Activated T-helper 2 cell treated with anti-CD3 and anti-CD28 coated beads, Interferon-gamma antibody, Interleukin-2, Interleukin-4, amounts not matched to agents 10 μg/mL and 5 μg/mL and 100 μg/mL, durations not matched to agents 14 hours and 24 hours and 36 hours (primary cell): ENCODE data around the gene BCL2L15. TPM values are rescaled to one million over a fixed set of nuclear protein-coding genes. Genes with fewer than 3 reads are reported as not detected.

Experiments
- DNase-seq: peaks from one replicate; pipeline ENCODE4 v3.0.0; 2021; ENCODE audit warnings: low spot score
- H3K27ac Mint-ChIP-seq: one replicate; pipeline ENCODE4 v1.8.0; 2021; ENCODE audit warnings: mixed read lengths
- H3K27me3 Mint-ChIP-seq: one replicate; pipeline ENCODE4 v1.8.0; 2021; ENCODE audit warnings: low read depth, mixed read lengths
- H3K36me3 Mint-ChIP-seq: one replicate; pipeline ENCODE4 v1.8.0; 2021; ENCODE audit warnings: low read depth, mixed read lengths
- H3K4me1 Mint-ChIP-seq: one replicate; pipeline ENCODE4 v1.8.0; 2021; ENCODE audit warnings: low read depth, mixed read lengths
- H3K4me3 Mint-ChIP-seq: one replicate; pipeline ENCODE4 v1.8.0; 2021; ENCODE audit warnings: low read depth, mild to moderate bottlenecking, moderate library complexity, mixed read lengths
- H3K9me3 Mint-ChIP-seq: one replicate; pipeline ENCODE4 v1.8.0; 2021; ENCODE audit warnings: mixed read lengths
- intact Hi-C: fragments of 100-400 bp; cut with micrococcal nuclease; formaldehyde crosslinking; loops from one replicate; pipeline ENCODE4 v1.15.1; 2023
- total RNA-seq: library from RNA; stranded (reverse); gene quantifications from 2 replicates; pipeline ENCODE4 v1.2.3, GENCODE V29; 2022

BCL2L15 gene
- total RNA-seq, 1 donor from 2014 or later = 0.39 TPM

GRCh38 chr1:113876176-113876575, 11.2 kb downstream of the BCL2L15 start:
- Mint-ChIP-seq H3K9me3 (peaks cover 3% of the 10 kb centered on the region), H3K36me3 (peaks cover 11% of the 10 kb centered on the region), H3K4me1 (peaks cover 74% of the 10 kb centered on the region), H3K27me3 (no peaks in the 10 kb centered on the region), H3K4me3 (no peak overlapping the region), H3K27ac (no peak overlapping the region)
- intact Hi-C loops = no loop called here
- DNase-seq = no peak

DNA sequence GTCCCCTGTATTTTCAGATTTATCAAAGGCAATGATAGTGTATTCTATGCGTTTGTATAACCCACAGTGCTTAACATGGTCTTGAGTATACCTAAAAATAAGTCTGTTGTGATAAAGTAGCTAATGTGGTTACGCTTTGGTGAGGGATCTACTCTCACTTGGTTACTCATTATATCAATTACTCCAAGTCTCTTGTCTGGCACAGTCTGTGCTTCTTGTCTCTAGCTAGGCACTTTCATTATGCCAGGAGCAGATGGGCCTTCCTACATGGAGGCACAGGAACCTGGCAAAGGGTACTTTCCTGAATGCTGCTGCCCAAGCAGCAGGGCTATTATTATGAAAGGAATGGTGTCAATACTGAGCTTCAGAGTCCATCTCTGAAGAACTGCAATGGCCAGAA, 11.7 kb downstream of the BCL2L15 start:
- Mint-ChIP-seq H3K4me1 (peaks cover 69% of the 10 kb centered on the region), H3K27ac (peak overlapping the region; percentile 66), H3K27me3 (no peaks in the 10 kb centered on the region), H3K36me3 (peaks cover 11% of the 10 kb centered on the region), H3K4me3 (no peak overlapping the region), H3K9me3 (peaks cover 3% of the 10 kb centered on the region)
- intact Hi-C loops = no loop called here
- DNase-seq = no peak

GRCh38 chr1:113874012-113874879, 13.1 kb downstream of the BCL2L15 start:
- Mint-ChIP-seq H3K27ac (peak overlapping the region; percentile 93), H3K4me1 (peaks cover 62% of the 10 kb centered on the region), H3K36me3 (peaks cover 12% of the 10 kb centered on the region), H3K4me3 (peak overlapping the region; percentile 41), H3K27me3 (no peaks in the 10 kb centered on the region), H3K9me3 (peaks cover under 1% of the 10 kb centered on the region)
- peak; percentile 24 for DNase-seq
- intact Hi-C loops = no loop called here

DNA sequence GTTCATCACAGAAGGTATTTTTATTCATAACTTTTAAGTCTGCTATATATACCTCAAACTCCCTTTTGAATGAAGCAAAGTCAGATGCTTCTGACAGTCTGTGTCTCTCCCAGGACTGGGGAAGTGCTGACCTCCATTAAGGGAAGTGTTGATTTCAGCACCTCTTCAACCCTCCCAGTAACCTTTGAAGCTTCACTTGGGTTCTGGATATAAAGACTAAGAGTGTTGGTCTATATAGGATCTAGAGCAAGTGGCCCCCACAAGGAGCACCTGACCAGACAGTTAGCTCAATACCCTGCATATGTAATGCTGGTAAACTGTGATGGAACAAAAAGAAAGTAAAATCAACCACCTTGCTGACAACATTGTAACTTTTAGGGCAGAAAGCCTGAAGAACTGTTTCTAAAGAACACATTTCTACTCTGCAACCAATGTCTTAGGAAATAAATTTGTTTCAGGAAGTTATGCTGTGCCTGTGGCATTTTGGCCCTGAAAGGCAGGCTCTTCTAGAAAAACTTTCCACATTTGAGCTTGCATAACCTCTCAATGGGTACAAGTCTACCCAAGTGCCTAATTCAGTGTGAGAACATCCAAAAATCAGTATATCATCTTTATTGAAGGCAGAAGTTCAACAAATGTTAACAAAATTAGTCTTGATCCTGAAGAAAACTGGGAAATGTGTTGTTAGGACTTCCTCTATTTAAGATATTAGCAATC, 15.0 kb downstream of the BCL2L15 start:
- peak; percentile 13 for DNase-seq
- Mint-ChIP-seq H3K27ac (peak overlapping the region; percentile 97), H3K27me3 (no peaks in the 10 kb centered on the region), H3K9me3 (no peaks in the 10 kb centered on the region), H3K4me1 (peaks cover 66% of the 10 kb centered on the region), H3K4me3 (peak overlapping the region; percentile 86), H3K36me3 (peaks cover 28% of the 10 kb centered on the region)
- intact Hi-C loops = loop anchor here (1.0 kb wide), 1 partner anchor 58 kb away; no protein-coding TSS in a partner anchor

DNA sequence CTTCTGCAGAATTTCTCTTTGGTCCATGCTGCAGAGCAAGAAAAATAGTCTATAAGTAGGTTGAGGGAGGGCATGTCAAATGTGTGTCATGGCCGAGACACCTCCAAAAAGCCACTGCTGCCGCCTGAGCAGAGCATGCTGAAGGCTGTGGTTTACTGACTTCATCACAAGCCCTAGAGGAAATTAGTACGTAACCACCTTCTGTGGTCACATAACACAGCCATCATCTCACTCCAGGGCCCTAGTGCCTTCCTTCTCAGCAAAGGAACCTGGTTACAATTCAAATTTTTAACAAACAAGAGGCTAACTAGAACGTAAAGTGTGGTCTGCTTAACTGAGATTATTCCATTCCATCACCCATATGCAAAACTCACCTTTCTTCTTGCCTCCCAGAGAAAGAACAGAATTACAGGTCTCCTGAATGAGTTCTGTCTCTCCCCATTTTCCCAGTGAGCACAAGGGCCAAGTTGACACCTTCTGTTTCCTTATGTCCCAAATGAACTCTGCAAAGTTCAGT, 15.7 kb downstream of the BCL2L15 start, which contains the start of gene PTPN22:
Gene PTPN22 (minus strand): TSS at position 116 of the 517 bp plus-strand sequence.
- H3K27me3 Mint-ChIP-seq = no peaks in the 10 kb centered on the region
- intact Hi-C loops = loop anchor here (1.0 kb wide), 3 partner anchors 34 to 59 kb away; partner anchors contain the start of genes DCLRE1B and RSBN1
- DNase-seq = peak; percentile 81
- peak within 1 kb of the TSS; percentile 97 for H3K27ac Mint-ChIP-seq
- no peaks in the 10 kb centered on the region for H3K9me3 Mint-ChIP-seq
- peaks cover 32% of the 10 kb centered on the region for H3K36me3 Mint-ChIP-seq
- peaks cover 65% of the 10 kb centered on the region for H3K4me1 Mint-ChIP-seq
- H3K4me3 Mint-ChIP-seq = peak within 1 kb of the TSS; percentile 86

DNA sequence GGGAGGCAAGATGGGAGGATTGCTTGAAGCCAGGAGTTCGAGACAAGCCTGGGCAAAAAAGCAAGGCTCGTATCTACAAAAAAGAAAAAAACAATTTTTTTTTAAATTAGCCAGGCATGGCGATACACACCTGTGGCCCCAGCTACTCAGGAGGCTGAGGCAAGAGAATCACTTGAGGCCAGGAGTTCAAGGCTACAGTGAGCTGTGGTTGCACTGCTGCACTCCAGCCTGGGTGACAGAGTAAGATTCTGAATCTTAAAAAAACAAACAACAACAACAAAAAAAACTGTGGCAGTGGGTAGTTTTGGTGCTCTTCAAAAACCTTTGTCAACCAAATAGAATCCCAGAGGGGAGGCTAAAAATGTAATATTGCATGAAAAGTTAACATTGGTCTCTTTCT, 16.6 kb downstream of the BCL2L15 start:
- H3K9me3 Mint-ChIP-seq = no peaks in the 10 kb centered on the region
- peak overlapping the region; percentile 93 for H3K27ac Mint-ChIP-seq
- H3K27me3 Mint-ChIP-seq = no peaks in the 10 kb centered on the region
- intact Hi-C loops = loop anchor here (1.0 kb wide), 2 partner anchors 35 to 58 kb away; partner anchors contain the start of genes DCLRE1B and RSBN1
- peaks cover 61% of the 10 kb centered on the region for H3K4me1 Mint-ChIP-seq
- peaks cover 37% of the 10 kb centered on the region for H3K36me3 Mint-ChIP-seq
- DNase-seq = no peak
- H3K4me3 Mint-ChIP-seq = peak overlapping the region; percentile 86

GRCh38 chr1:113868387-113869083, 18.8 kb downstream of the BCL2L15 start:
- H3K36me3 Mint-ChIP-seq = peaks cover 58% of the 10 kb centered on the region

DNA sequence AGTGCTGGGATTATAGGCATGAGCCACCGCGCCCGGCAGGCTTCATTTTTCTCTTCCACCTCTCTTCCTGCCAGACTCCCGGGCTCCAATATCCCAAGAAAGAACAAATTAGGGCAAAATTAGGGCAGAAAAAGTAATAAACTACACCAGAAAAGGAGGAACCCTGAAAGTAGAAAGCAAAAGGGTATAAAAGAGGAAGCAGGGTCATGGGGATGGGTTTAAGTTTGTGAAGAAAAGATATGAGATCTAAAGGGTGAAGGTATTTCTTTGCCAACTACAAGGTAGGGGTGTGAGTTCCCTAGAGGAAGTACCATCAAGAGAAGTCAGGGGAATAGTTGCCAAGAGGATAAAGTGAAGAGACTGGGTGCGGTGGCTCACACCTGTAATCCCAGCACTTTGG, 25.7 kb downstream of the BCL2L15 start:
- Mint-ChIP-seq H3K27me3 (no peaks in the 10 kb centered on the region), H3K36me3 (peaks cover 75% of the 10 kb centered on the region), H3K4me1 (peaks cover 47% of the 10 kb centered on the region), H3K4me3 (no peak overlapping the region), H3K9me3 (no peaks in the 10 kb centered on the region), H3K27ac (peak overlapping the region; percentile 2)
- no peak for DNase-seq
- intact Hi-C loops = no loop called here

More at GRCh38 chr1:113868387-113869083, 18.8 kb downstream of the BCL2L15 start:
- intact Hi-C loops = loop anchor here (1.0 kb wide), 1 partner anchor 9 kb away; no protein-coding TSS in a partner anchor
- Mint-ChIP-seq H3K4me3 (peak overlapping the region; percentile 86), H3K27ac (peak overlapping the region; percentile 93), H3K4me1 (peaks cover 51% of the 10 kb centered on the region), H3K9me3 (no peaks in the 10 kb centered on the region), H3K27me3 (no peaks in the 10 kb centered on the region)
- DNase-seq = no peak

GRCh38 chr1:113860891-113861290, 26.5 kb downstream of the BCL2L15 start:
- Mint-ChIP-seq H3K27ac (peak overlapping the region; percentile 69), H3K27me3 (no peaks in the 10 kb centered on the region), H3K4me1 (peaks cover 45% of the 10 kb centered on the region), H3K9me3 (no peaks in the 10 kb centered on the region), H3K36me3 (peaks cover 80% of the 10 kb centered on the region), H3K4me3 (no peak overlapping the region)
- no peak for DNase-seq
- intact Hi-C loops = no loop called here

DNA sequence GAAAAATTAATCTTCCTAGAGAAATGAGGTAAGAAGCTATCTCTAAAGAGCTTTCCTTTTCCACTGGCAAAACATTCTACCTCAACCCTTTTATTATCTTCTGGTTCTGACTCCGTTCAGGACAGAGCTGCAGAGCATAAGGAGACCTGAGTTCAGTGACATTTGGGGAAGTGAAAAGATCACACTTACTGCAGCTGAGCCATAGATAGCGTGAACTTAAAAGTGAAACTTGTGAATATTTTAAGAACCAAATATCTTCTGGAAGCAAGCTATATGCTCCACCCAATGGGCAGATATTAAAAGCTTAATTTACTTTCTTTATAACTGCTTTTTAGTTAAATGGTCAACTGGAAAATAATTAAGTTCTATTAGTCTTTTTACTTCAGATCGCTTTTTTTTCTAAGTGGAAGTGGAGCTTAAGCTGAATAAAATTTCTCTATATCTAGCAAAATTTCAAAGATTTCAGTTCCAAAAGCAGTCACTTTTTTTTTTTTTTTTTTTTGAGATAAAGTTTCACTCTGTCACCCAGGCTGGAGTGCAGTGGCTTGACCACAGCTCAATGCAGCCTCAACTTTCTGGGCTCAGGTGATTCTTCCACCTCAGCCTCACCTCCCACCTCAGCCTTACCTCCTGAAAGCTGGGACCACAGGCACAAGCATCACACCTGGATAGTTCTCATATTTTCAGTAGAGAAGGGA, 27.8 kb downstream of the BCL2L15 start:
- Mint-ChIP-seq H3K27ac (peak overlapping the region; percentile 59), H3K4me1 (peaks cover 40% of the 10 kb centered on the region), H3K9me3 (no peaks in the 10 kb centered on the region), H3K36me3 (peaks cover 78% of the 10 kb centered on the region), H3K4me3 (peak overlapping the region; percentile 30), H3K27me3 (no peaks in the 10 kb centered on the region)
- intact Hi-C loops = loop anchor here (1.0 kb wide), 1 partner anchor 9 kb away; no protein-coding TSS in a partner anchor
- no peak for DNase-seq

DNA sequence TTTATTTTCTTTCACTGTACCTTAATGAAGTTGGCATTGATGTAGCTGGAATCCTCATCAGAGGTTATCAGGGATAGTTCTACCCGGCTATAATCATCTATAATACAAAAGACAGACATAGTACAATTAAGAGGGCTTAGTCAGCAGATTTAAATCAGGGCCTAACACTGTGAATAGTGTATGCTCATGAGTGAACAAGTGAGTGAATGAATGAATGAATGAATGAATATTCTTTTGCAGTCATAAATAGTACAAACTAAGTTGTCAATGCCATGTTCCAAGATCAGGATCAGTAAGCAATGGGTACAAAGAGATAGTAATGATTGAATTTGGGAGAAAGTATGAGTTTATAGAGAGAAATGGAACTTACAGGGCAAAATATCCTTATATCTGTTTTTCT, 28.4 kb downstream of the BCL2L15 start:
- no peak for DNase-seq
- peaks cover 45% of the 10 kb centered on the region for H3K4me1 Mint-ChIP-seq
- H3K4me3 Mint-ChIP-seq = no peak overlapping the region
- H3K27me3 Mint-ChIP-seq = no peaks in the 10 kb centered on the region
- H3K36me3 Mint-ChIP-seq = peaks cover 78% of the 10 kb centered on the region
- intact Hi-C loops = loop anchor here (1.0 kb wide), 1 partner anchor 9 kb away; no protein-coding TSS in a partner anchor
- H3K27ac Mint-ChIP-seq = no peak overlapping the region
- no peaks in the 10 kb centered on the region for H3K9me3 Mint-ChIP-seq
